A549 treated with AZD2906 at 1 μM for 4 hours (cell line): Measurements from ENCODE around the gene SLC18A3. TPM values are rescaled to one million over a fixed set of nuclear protein-coding genes. Genes with fewer than 3 reads are reported as not detected.

Experiments used
- total RNA-seq: library from RNA; stranded (reverse); fragments of 200-300 nt; extraction: Qiagen RNA extraction; gene quantifications from 5 replicates; pipeline ENCODE4 v1.2.3, GENCODE V29; 2022

SLC18A3 gene
- not detected in 5 replicates for total RNA-seq

DNA sequence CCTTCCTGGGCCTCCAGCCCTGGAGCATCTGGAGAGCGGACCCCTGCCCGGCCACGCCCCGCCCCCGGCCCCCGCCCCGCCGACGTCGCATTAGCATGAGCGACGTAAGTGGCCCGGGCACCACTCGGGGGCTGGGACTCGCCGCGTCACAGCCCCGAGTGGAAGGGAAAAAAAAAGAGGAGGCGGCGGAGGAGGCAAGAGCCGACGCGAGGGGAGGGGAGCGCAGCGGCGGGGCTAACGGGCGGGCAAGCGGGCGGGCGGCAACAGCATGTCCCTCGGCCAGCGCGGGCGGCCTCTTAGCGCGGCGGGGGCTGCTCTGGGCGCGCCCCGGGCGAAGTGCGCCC lies at the start of gene SLC18A3:
Gene SLC18A3 (plus strand): TSS at position 197 of the 344 bp plus-strand sequence. CDS start 431 bp downstream, outside the sequence.

DNA sequence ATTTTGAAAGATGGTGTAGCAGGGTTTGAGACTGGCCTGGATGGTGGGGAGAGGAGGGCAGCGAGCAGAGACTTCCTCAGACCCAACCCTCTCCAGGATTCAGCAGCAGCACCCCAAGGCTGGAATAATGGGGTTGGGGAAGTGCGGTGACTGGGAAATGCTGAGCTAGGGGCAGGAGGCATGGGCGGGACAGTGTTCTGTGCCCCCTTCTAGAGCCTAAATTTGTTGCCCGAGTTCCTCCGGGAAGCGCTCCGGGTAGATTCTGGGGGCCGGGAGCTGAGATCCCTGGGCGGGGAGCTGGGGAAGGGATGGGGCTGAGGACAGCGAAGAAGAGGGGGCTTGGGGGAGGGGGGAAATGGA lies 3.8 kb downstream of the SLC18A3 start, which contains the start of gene CHAT:
Gene CHAT (plus strand): TSS at position 156 of the 360 bp plus-strand sequence. CDS start 153 bp downstream, at position 309.

Other genes starting within 250 kb of the SLC18A3 start
- 0.02 to 0.03 TPM in 2 of 5 replicates, not detected in the others for gene DRGX, start 214.2 kb upstream of the SLC18A3 start, total RNA-seq
- gene ERCC6, start 71.2 kb upstream of the SLC18A3 start, total RNA-seq = 4.5 to 7.1 TPM (median 6.4 TPM) in 5 replicates
- gene CHAT, start 3.7 kb downstream of the SLC18A3 start, total RNA-seq = not detected in 5 replicates
- gene C10orf53, start 69.3 kb downstream of the SLC18A3 start, total RNA-seq = not detected in 5 replicates
- 0.46 to 0.59 TPM (median 0.47 TPM) in 5 replicates for gene OGDHL, start 152.0 kb downstream of the SLC18A3 start, total RNA-seq